ENCODE data around the gene FNTB.

Gene FNTB

GRCh38 chr14:65092349-65092748, 105.7 kb downstream of the FNTB start:
- no peak for DNase-seq

GRCh38 chr14:65095633-65096205, 109.0 kb downstream of the FNTB start:
- DNase-seq: no peak

GRCh38 chr14:65096323-65097089, 109.8 kb downstream of the FNTB start:
- DNase-seq: no peak

- DNase-seq: peak; percentile 81
Observed at GRCh38 chr14:65098586-65098985, 111.9 kb downstream of the FNTB start.

GRCh38 chr14:65100922-65101541, 114.3 kb downstream of the FNTB start:
- peak; percentile 20 for DNase-seq

GRCh38 chr14:65101631-65102440, 115.1 kb downstream of the FNTB start:
- DNase-seq: no peak

- DNase-seq: peak; percentile 99
Observed at GRCh38 chr14:65102441-65103149, 115.9 kb downstream of the FNTB start, which contains the start of gene MAX. MAX (minus strand) TSS chr14:65102517; CDS start chr14:65102339, 178 bp downstream.

- peak; percentile 20 for DNase-seq
Observed at GRCh38 chr14:65103150-65103760, 116.6 kb downstream of the FNTB start.

GRCh38 chr14:65104791-65105190, 118.1 kb downstream of the FNTB start:
- DNase-seq: no peak

- no peak for DNase-seq
Observed at GRCh38 chr14:65106316-65106715, 119.6 kb downstream of the FNTB start.

- no peak for DNase-seq
Observed at GRCh38 chr14:65106736-65107135, 120.0 kb downstream of the FNTB start.

- DNase-seq: no peak
Observed at GRCh38 chr14:65107200-65107599, 120.5 kb downstream of the FNTB start.

- DNase-seq: no peak
Observed at GRCh38 chr14:65109357-65109756, 122.7 kb downstream of the FNTB start.

GRCh38 chr14:65110525-65110924, 123.8 kb downstream of the FNTB start:
- DNase-seq: no peak

Measured in suppressor macrophage treated with lipopolysaccharide for 4 hours (primary cell).